GOT3 (cell line): Measurements from ENCODE around the gene SSBP1.
"Not testable (repeated sequence)": the region's sequence is repeated elsewhere in the genome, so short reads cannot be mapped to it uniquely, and the experiment has no call there.

ENCODE experiments used
- DNase-seq: peaks from one replicate; lab custom pipeline; 2025; ENCODE audit warnings: mixed read lengths; lab: John Stamatoyannopoulos, UW

Gene SSBP1

DNA sequence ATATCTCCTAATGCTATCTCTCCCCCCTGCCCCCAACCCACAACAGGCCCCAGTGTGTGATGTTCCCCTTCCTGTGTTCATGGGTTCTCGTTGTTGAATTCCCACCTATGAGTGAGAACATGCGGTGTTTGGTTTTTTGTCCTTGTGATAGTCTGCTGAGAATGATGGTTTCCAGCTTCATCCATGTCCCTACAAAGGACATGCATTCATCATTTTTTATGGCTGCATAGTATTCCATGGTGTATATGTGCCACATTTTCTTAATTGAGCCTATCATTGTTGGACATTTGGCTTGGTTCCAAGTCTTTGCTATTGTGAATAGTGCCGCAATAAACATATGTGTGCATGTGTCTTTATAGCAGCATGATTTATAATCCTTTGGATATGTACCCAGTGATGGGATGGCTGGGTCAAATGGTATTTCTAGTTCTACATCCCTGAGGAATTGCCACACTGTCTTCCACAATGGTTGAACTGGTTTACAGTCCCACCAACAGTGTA is 32.0 kb downstream of the SSBP1 start:
- DNase-seq = not testable (repeated sequence)

GRCh38 chr7:141776374-141776773 is 38.2 kb downstream of the SSBP1 start, which contains the start of gene TAS2R4:
TAS2R4 (plus strand) TSS chr7:141776674; CDS start chr7:141778489, 1,815 bp downstream.
- no peak for DNase-seq

DNA sequence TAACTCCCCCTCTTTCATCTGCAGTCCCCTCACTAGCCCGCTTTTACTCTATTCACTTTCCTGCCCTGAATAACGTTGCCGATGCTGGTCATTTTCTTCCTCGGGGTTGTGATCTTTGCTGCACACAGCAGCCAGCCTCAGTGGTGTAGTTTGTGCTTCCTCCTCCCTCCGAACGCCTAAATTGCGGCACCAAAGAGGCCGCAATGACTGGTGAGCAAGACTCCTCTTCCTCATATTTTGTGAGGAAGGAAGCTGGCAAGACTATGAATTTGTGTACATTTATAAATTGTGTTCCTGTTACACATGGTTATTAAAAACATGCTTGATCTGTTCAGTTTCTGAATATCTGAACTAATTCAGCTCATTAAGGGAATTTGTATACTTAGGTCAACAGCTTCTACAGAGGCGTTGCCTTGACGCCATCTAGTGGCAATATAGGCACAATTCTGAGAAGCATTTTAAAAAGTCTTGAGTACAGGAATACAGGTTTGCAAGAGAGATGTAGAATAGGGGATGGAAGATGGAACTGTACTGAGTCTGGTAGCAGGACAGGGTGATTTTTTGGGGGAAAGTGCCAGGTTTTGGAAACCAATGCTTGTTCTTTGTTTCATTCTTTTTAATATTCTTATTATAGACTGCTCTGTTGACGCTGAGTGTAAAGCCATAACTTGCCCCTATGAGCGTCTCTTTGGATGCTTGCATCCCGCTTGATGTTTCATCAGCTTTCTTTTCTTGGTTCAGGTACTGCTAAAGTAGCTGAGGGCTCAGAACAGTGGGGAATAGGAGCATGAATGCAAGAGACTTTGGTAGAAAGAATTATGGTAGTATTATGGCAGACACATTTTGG is 47.8 kb downstream of the SSBP1 start:
- no peak for DNase-seq

- DNase-seq = no peak
Observed at GRCh38 chr7:141788296-141788695, 50.1 kb downstream of the SSBP1 start.

DNA sequence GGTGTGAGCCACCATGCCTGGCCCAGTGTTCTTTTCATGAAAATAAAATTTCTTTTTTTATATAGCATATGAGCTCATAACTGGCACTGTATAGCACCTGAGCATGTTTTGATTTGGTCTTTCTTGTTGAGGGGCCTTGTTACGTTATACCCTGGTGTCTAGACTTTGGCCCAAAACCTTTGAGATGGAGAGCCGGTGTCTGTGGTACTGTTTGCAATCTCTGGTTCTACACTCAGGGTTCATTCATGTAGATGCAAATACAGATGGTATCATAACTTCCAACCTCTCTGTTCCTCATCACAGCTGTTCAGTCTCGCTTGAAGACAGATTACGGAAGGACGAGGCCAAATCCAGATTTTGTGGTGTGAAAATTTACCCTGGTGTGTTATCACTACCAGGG is 51.8 kb downstream of the SSBP1 start, which contains the start of gene TAS2R5:
Gene TAS2R5, plus strand, starts transcription at position 301 of the 400 bp plus-strand sequence. CDS start 145 bp downstream, outside the sequence.
- no peak for DNase-seq

- DNase-seq = no peak
Observed at GRCh38 chr7:141792526-141792925, 54.4 kb downstream of the SSBP1 start.
